HepG2 (cell line): ENCODE data around the gene SPSB2. TPM values are rescaled to one million over a fixed set of nuclear protein-coding genes. Genes with fewer than 3 reads are reported as not detected.

Experiments used
- ATAC-seq: fragments of 200-7000 bp; cut with Tn5 transposase; 3 replicates; pipeline ENCODE4 v1.9.1; 2020; ENCODE audit warnings: mild to moderate bottlenecking, moderate library complexity
- BruUV-seq: library from RNA; stranded (reverse); fragments of 400-500 nt; replicated peaks from 2 replicates; lab custom pipeline; 2021; lab: Mats Ljungman, UMichigan
- CTCF ChIA-PET: fragments of 300-600 bp; formaldehyde crosslinking; extraction: SDS; loops from one replicate; lab custom pipeline; 2021; ENCODE audit warnings: low total read pairs, inconsistent platforms, low intra/inter-chr PET ratio; lab: Yijun Ruan, JAX
- POLR2A ChIA-PET: fragments of 350-600 bp; sonication (Branson Sonifier 250); formaldehyde crosslinking; loops from one replicate; lab custom pipeline; 2020; ENCODE audit warnings: antibody characterized with exemption, inconsistent platforms; lab: Yijun Ruan, JAX
- DNase-seq: peaks from one replicate; pipeline ENCODE4 v3.0.0-alpha.2; 2015; ENCODE audit warnings: low spot score
- FAIRE-seq: peaks from 3 replicates; lab custom pipeline; 2011; peaks lifted over from hg19 to GRCh38; lab: Jason Lieb, UNC
- H2AFZ ChIP-seq: one replicate; pipeline ENCODE4 v1.6.1; 2011; ENCODE audit warnings: low read length, inconsistent platforms
- H3K27ac ChIP-seq: fragments of 300-600 bp; 3 replicates; pipeline ENCODE4 v1.8.0; 2011; ENCODE audit warnings: mixed run types, mild to moderate bottlenecking, mixed read lengths, low read length, inconsistent platforms; ENCODE audit not compliant: insufficient read depth; ENCODE audit errors: extremely low read length
- H3K27me3 ChIP-seq, 2 experiments: fragments of 200-600 bp in 1 of 2; 2 replicates in 1 of 2; 3 replicates in 1 of 2; pipeline versions ENCODE4 v1.6.0 to v1.8.0; 2011; ENCODE audit warnings: low read length in 2 of 2, mild to moderate bottlenecking in 2 of 2, moderate library complexity in 2 of 2, inconsistent platforms in 1 of 2; ENCODE audit not compliant: insufficient read depth in 2 of 2, control insufficient read depth in 1 of 2
- H3K36me3 ChIP-seq, 2 experiments: fragments of 200-600 bp in 1 of 2; replicated peaks in 1 of 2; 2 replicates in 1 of 2; 3 replicates in 1 of 2; pipeline versions ENCODE4 v1.5.1 to v1.8.0; 2011; ENCODE audit warnings: low read length in 2 of 2, inconsistent platforms in 1 of 2; ENCODE audit not compliant: insufficient read depth in 2 of 2, control insufficient read depth in 1 of 2
- H3K4me1 ChIP-seq: 2 replicates; pipeline ENCODE4 v1.5.1; 2012; ENCODE audit warnings: low read length, inconsistent platforms; ENCODE audit not compliant: insufficient read depth
- H3K4me2 ChIP-seq: 2 replicates; pipeline ENCODE4 v1.6.0; 2011; ENCODE audit warnings: low read depth, low read length, inconsistent platforms
- H3K4me3 ChIP-seq, 3 experiments: fragments of 200-600 bp in 1 of 3; sonication (generic), shearing (Covaris generic) in 1 of 3; replicated peaks in 1 of 3; 2 replicates each; pipeline ENCODE4 v1.5.1; 2011 to 2016; ENCODE audit warnings: low read length in 3 of 3, inconsistent platforms in 2 of 3, low read depth in 2 of 3, mild to moderate bottlenecking in 2 of 3, control low read depth in 1 of 3, mixed read lengths in 1 of 3; ENCODE audit not compliant: insufficient read depth in 1 of 3
- H3K79me2 ChIP-seq: one replicate; pipeline ENCODE4 v1.6.1; 2011; ENCODE audit warnings: low read length, inconsistent platforms; ENCODE audit not compliant: insufficient read depth
- H3K9ac ChIP-seq: 2 replicates; pipeline ENCODE4 v1.6.0; 2011; ENCODE audit warnings: mild to moderate bottlenecking, low read depth, low read length, inconsistent platforms; ENCODE audit not compliant: insufficient read depth
- H3K9me3 ChIP-seq: 2 replicates; pipeline ENCODE4 v1.5.1; 2012; ENCODE audit warnings: mild to moderate bottlenecking, low read length
- H4K20me1 ChIP-seq: 2 replicates; pipeline ENCODE4 v1.6.0; 2011; ENCODE audit warnings: inconsistent platforms, mild to moderate bottlenecking, low read length, moderate library complexity; ENCODE audit not compliant: insufficient read depth
- GATAD1 ChIP-seq: IDR thresholded peaks from 2 replicates; pipeline ENCODE4 v1.6.1; 2016; ENCODE audit warnings: missing genetic modification reagents, missing compliant biosample characterization
- MAX ChIP-seq: IDR thresholded peaks from 2 replicates; pipeline ENCODE4 v1.6.1; 2012; ENCODE audit warnings: inconsistent platforms
- NFAT5 ChIP-seq: sonication (generic); formaldehyde crosslinking; IDR thresholded peaks from 2 replicates; pipeline ENCODE4 v1.4.0; 2020; ENCODE audit warnings: missing genetic modification reagents
- NFIB ChIP-seq: sonication (generic); formaldehyde crosslinking; IDR thresholded peaks from 2 replicates; pipeline ENCODE4 v1.9.0; 2021; ENCODE audit warnings: missing genetic modification reagents, mild to moderate bottlenecking, borderline replicate concordance
- NR2F2 ChIP-seq: IDR thresholded peaks from 2 replicates; pipeline ENCODE4 v1.6.1; 2012; ENCODE audit warnings: low read depth, inconsistent platforms, borderline replicate concordance
- NRL ChIP-seq: sonication (generic); formaldehyde crosslinking; IDR thresholded peaks from 2 replicates; pipeline ENCODE4 v1.5.0; 2020; ENCODE audit warnings: missing genetic modification reagents, mild to moderate bottlenecking, moderate library complexity, borderline replicate concordance
- STAT6 ChIP-seq: sonication (generic); formaldehyde crosslinking; IDR thresholded peaks from 2 replicates; pipeline ENCODE4 v1.4.0; 2020; ENCODE audit warnings: missing genetic modification reagents, mild to moderate bottlenecking, borderline replicate concordance
- ZC3H13 ChIP-seq: sonication (generic); formaldehyde crosslinking; IDR thresholded peaks from 2 replicates; pipeline ENCODE4 v1.8.1; 2023; ENCODE audit warnings: mild to moderate bottlenecking, missing genetic modification reagents, moderate library complexity
- ZNF350 ChIP-seq: sonication (generic); formaldehyde crosslinking; IDR thresholded peaks from 2 replicates; pipeline ENCODE4 v1.4.0; 2020; ENCODE audit warnings: mild to moderate bottlenecking, low read depth, missing genetic modification reagents, borderline replicate concordance
- ZNF382 ChIP-seq: sonication (generic); formaldehyde crosslinking; IDR thresholded peaks from 2 replicates; pipeline ENCODE4 v1.5.0; 2020; ENCODE audit warnings: missing genetic modification reagents, mild to moderate bottlenecking, borderline replicate concordance
- ZNF800 ChIP-seq: sonication (generic); formaldehyde crosslinking; IDR thresholded peaks from 2 replicates; pipeline ENCODE4 v1.4.0; 2020; ENCODE audit warnings: missing genetic modification reagents
- ZSCAN12 ChIP-seq: sonication (generic); formaldehyde crosslinking; IDR thresholded peaks from 2 replicates; pipeline ENCODE4 v1.9.0; 2021; ENCODE audit warnings: mild to moderate bottlenecking, missing genetic modification reagents
- WGBS: methylation state at CpG from one replicate; pipeline ENCODE4 v1.1.6; 2017; ENCODE audit warnings: low lambda C conversion rate; 5-methylcytosine and 5-hydroxymethylcytosine counted together
- in situ Hi-C: cut with HindIII; loops from 2 replicates; pipeline ENCODE4 v1.10.0; 2017; ENCODE audit warnings: low pct_unique_long_range_greater_than_20kb; ENCODE audit not compliant: extremely low pct_ligation_motif_present
- intact Hi-C: fragments of 100-400 bp; cut with micrococcal nuclease; formaldehyde crosslinking; loops from one replicate; pipeline ENCODE4 v1.10.0; 2022; ENCODE audit not compliant: unreplicated experiment
- polyA plus RNA-seq, 8 experiments: library from polyadenylated mRNA; depleted of rRNA in 3 of 8; stranded (reverse) in 7 of 8; unstranded in 1 of 8; fragments of >200 nt; fragmentation: Illumina TruSeq in 4 of 8; extraction: Trizol in 4 of 8; gene quantifications; 2 replicates each; pipeline versions ENCODE4 v1.2.1 to v1.2.3, GENCODE V29; 2011 to 2016; ENCODE audit warnings: low read depth in 4 of 8, missing spikeins in 1 of 8, mixed read lengths in 1 of 8; ENCODE audit not compliant: insufficient read depth in 1 of 8
- total RNA-seq, 5 experiments: library from RNA; depleted of rRNA; stranded (reverse); fragments of >200 nt; fragmentation: Illumina TruSeq; extraction: Trizol; gene quantifications; 2 replicates each; pipeline ENCODE4 v1.2.3, GENCODE V29; 2016; ENCODE audit warnings: low read depth in 1 of 5

SPSB2 gene
- total and polyA plus RNA-seq, 2 of the 13 experiments (the other 11 are each of a cell fraction or from before 2014, with no cell fraction given): 2.0 to 6.2 TPM

- no peaks in the 10 kb centered on the region for H4K20me1 ChIP-seq
- in situ Hi-C loops (no loop called here), intact Hi-C loops (no loop called here)
- H2AFZ ChIP-seq: no peak within 1 kb of the TSS
- H3K27me3 ChIP-seq: no peaks in the 10 kb centered on the region
- ATAC-seq: peak; percentile 89
- H3K36me3 ChIP-seq: peaks cover 5 to 17% of the 10 kb centered on the region in 2 experiments; a peak in 3 of 5 replicates
- peaks cover 48% of the 10 kb centered on the region for H3K4me1 ChIP-seq
- H3K79me2 ChIP-seq: peaks cover 17% of the 10 kb centered on the region
- peak within 1 kb of the TSS; percentile 63 to 90 (median 77) for H3K4me3 ChIP-seq
- BruUV-seq: TSS peak; percentile 61
- 0% methylated on average over 18 of the region's 68 CpGs for WGBS
- POLR2A ChIA-PET: interaction anchor here (0.6 to 3.1 kb wide), 13 partner anchors 9 to 194 kb away, joined by 3 to 15 read pairs (median 6); partner anchors contain the start of genes C12orf57, LRRC23, RNU7-1 and SPSB2
- FAIRE-seq: no peak
- CTCF ChIA-PET: no interaction called here
- H3K9me3 ChIP-seq: no peaks in the 10 kb centered on the region
- peak within 1 kb of the TSS; percentile 77 for H3K9ac ChIP-seq
- H3K27ac ChIP-seq: peak within 1 kb of the TSS; percentile 84
- DNase-seq: peak; percentile 44
- H3K4me2 ChIP-seq: peak within 1 kb of the TSS; percentile 96
- TF ChIP-seq NFAT5 (CRISPR knock-in tag) (no peak), ZNF800 (CRISPR knock-in tag) (0 out of 2 replicates have a peak, but pooled peaks have one; percentile 49), ZNF350 (CRISPR knock-in tag) (0 out of 2 replicates have a peak, but pooled peaks have one; percentile 5), ZC3H13 (CRISPR knock-in tag) (0 out of 2 replicates have a peak, but pooled peaks have one; percentile 14), ZSCAN12 (CRISPR knock-in tag) (no peak), GATAD1 (CRISPR knock-in tag) (no peak), NR2F2 (0 out of 2 replicates have a peak, but pooled peaks have one; percentile 7), MAX (0 out of 2 replicates have a peak, but pooled peaks have one; percentile 53), STAT6 (CRISPR knock-in tag) (0 out of 2 replicates have a peak, but pooled peaks have one; percentile 24), ZNF382 (CRISPR knock-in tag) (no peak), NRL (CRISPR knock-in tag) (no peak), NFIB (CRISPR knock-in tag) (no peak)
These were observed 41.3 kb upstream of the SPSB2 start, which contains the start of gene ENO2 for GRCh38 chr12:6914246-6914946. ENO2 (plus strand) TSS chr12:6914580; CDS start chr12:6915833, 1,253 bp downstream.
